ENCODE results near the gene UBE3B. TPM values are rescaled to one million over a fixed set of nuclear protein-coding genes. Genes with fewer than 3 reads are reported as not detected.

Gene UBE3B
- total and polyA plus RNA-seq, 4 donors = 10.0 to 58.9 (median 26.8) TPM

- Histone ChIP-seq H3K27ac (ENCODE audit: low read depth in 1 of 2, low read length in 1 of 2) (no peak overlapping the region), H3K9me3 (ENCODE audit: control insufficient read depth in 4 of 4, insufficient read depth in 3 of 4, low read length in 3 of 4) (no peaks in the 10 kb centered on the region), H3K4me3 (no peak overlapping the region), H3K27me3 (ENCODE audit: control insufficient read depth in 3 of 3, insufficient read depth in 3 of 3, low read length in 2 of 3) (no peaks in the 10 kb centered on the region), H3K36me3 (ENCODE audit: control insufficient read depth in 4 of 4, insufficient read depth in 4 of 4, low read length in 4 of 4) (peaks cover 43 to 72% (median 61%) of the 10 kb centered on the region in 4 donors), H3K9ac (ENCODE audit: insufficient read depth in 1 of 2, low read length in 2 of 2) (no peak overlapping the region), H3K4me1 (ENCODE audit: control insufficient read depth in 5 of 5, insufficient read depth in 5 of 5, low read length in 5 of 5) (no peaks in the 10 kb centered on the region)
- no peak for TF ChIP-seq CTCF (IDR thresholded peaks at IDR 0.05; ENCODE audit: control extremely low read depth, extremely low read depth)
- DNase-seq (no peak), ATAC-seq (ENCODE audit: insufficient read depth, low FRiP score) (no peak)
- WGBS, 2 donors = 94 to 99% methylated on average over 9 of the region's 9 CpGs
These were observed 10.0 kb downstream of the UBE3B start for GRCh38 chr12:109487181-109488050.

GRCh38 chr12:109488051-109488665, 10.7 kb downstream of the UBE3B start:
- H3K4me1 ChIP-seq (ENCODE audit: control insufficient read depth in 5 of 5, insufficient read depth in 5 of 5, low read length in 5 of 5) = no peaks in the 10 kb centered on the region
- no peak overlapping the region for H3K4me3 ChIP-seq
- H3K9me3 ChIP-seq (ENCODE audit: control insufficient read depth in 4 of 4, insufficient read depth in 3 of 4, low read length in 3 of 4) = no peaks in the 10 kb centered on the region
- H3K27me3 ChIP-seq (ENCODE audit: control insufficient read depth in 3 of 3, insufficient read depth in 3 of 3, low read length in 2 of 3) = no peaks in the 10 kb centered on the region
- H3K27ac ChIP-seq (ENCODE audit: low read depth in 1 of 2, low read length in 1 of 2) = no peak overlapping the region
- no peak for TF ChIP-seq CTCF (IDR thresholded peaks at IDR 0.05; ENCODE audit: control extremely low read depth, extremely low read depth)
- DNase-seq (no peak), ATAC-seq (ENCODE audit: insufficient read depth, low FRiP score) (no peak)
- H3K36me3 ChIP-seq (ENCODE audit: control insufficient read depth in 4 of 4, insufficient read depth in 4 of 4, low read length in 4 of 4) = peaks cover 43 to 72% (median 64%) of the 10 kb centered on the region in 4 donors
- H3K9ac ChIP-seq (ENCODE audit: insufficient read depth in 1 of 2, low read length in 2 of 2) = no peak overlapping the region
- WGBS, 2 donors = 88 to 94% methylated on average over 7 of the region's 7 CpGs

GRCh38 chr12:109489016-109489954, 11.9 kb downstream of the UBE3B start:
- Histone ChIP-seq H3K4me1 (ENCODE audit: control insufficient read depth in 5 of 5, insufficient read depth in 5 of 5, low read length in 5 of 5) (no peaks in the 10 kb centered on the region), H3K27ac (ENCODE audit: low read depth in 1 of 2, low read length in 1 of 2) (no peak overlapping the region), H3K9me3 (ENCODE audit: control insufficient read depth in 4 of 4, insufficient read depth in 3 of 4, low read length in 3 of 4) (no peaks in the 10 kb centered on the region), H3K9ac (ENCODE audit: insufficient read depth in 1 of 2, low read length in 2 of 2) (no peak overlapping the region), H3K4me3 (no peak overlapping the region), H3K36me3 (ENCODE audit: control insufficient read depth in 4 of 4, insufficient read depth in 4 of 4, low read length in 4 of 4) (peaks cover 44 to 69% (median 59%) of the 10 kb centered on the region in 4 donors), H3K27me3 (ENCODE audit: control insufficient read depth in 3 of 3, insufficient read depth in 3 of 3, low read length in 2 of 3) (no peaks in the 10 kb centered on the region)
- ATAC-seq (ENCODE audit: insufficient read depth, low FRiP score) (no peak), DNase-seq (no peak)
- 96 to 97% methylated on average over 14 of the region's 14 CpGs for WGBS, 2 donors
- TF ChIP-seq CTCF (IDR thresholded peaks at IDR 0.05; ENCODE audit: control extremely low read depth, extremely low read depth) = no peak
